BE2C (cell line): ENCODE results near the gene TMIE.

Experiments used
- DNase-seq: peaks from one replicate; pipeline ENCODE4 v3.0.0-alpha.2; 2020
- H3K27me3 ChIP-seq: fragments of 250-450 bp; sonication (Bioruptor Pico); 2 replicates; pipeline ENCODE4 v1.5.1; 2020; ENCODE audit warnings: mild to moderate bottlenecking
- H3K36me3 ChIP-seq: fragments of 250-450 bp; sonication (Bioruptor Pico); 2 replicates; pipeline ENCODE4 v1.5.1; 2020; ENCODE audit warnings: mild to moderate bottlenecking
- H3K4me1 ChIP-seq: fragments of 250-450 bp; sonication (Bioruptor Pico); 2 replicates; pipeline ENCODE4 v1.5.1; 2020
- H3K4me3 ChIP-seq: 2 replicates; pipeline ENCODE4 v1.5.1; 2011; ENCODE audit warnings: low read depth, low read length
- H3K9me3 ChIP-seq: fragments of 250-450 bp; sonication (Bioruptor Pico); 2 replicates; pipeline ENCODE4 v1.5.1; 2020
- TF ChIP-seq, protein P1 (sequence below): IDR thresholded peaks from 2 replicates; pipeline ENCODE4 v1.5.1; 2012; ENCODE audit warnings: mild to moderate bottlenecking, low read depth, low read length

Gene TMIE

DNA sequence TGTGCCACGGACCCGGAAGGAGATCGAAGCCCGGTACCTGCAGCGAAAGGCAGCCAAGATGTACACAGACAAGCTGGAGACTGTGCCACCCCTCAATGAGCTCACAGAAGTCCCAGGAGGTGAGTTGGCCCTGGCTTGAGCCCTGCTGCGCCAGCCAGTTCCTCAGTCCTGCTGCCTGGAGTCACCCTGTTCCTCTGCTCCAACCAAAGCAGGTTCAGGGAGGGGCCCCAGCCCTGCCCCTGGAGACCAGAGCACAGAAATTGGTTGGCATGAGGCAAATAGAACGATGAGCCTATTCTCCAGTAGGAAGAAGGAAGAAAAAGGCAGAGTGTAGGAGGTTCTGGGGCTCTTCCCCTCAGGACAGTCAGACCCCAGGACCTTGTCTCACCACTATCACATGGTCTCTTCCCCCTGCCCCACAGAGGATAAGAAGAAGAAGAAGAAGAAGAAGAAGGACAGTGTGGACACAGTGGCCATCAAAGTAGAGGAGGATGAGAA is 8.0 kb downstream of the TMIE start:
- H3K4me1 ChIP-seq: no peaks in the 10 kb centered on the region
- no peaks in the 10 kb centered on the region for H3K36me3 ChIP-seq
- H3K9me3 ChIP-seq: no peaks in the 10 kb centered on the region
- DNase-seq: no peak
- H3K4me3 ChIP-seq: no peak overlapping the region
- H3K27me3 ChIP-seq: no peaks in the 10 kb centered on the region
- TF ChIP-seq, protein P1, sequence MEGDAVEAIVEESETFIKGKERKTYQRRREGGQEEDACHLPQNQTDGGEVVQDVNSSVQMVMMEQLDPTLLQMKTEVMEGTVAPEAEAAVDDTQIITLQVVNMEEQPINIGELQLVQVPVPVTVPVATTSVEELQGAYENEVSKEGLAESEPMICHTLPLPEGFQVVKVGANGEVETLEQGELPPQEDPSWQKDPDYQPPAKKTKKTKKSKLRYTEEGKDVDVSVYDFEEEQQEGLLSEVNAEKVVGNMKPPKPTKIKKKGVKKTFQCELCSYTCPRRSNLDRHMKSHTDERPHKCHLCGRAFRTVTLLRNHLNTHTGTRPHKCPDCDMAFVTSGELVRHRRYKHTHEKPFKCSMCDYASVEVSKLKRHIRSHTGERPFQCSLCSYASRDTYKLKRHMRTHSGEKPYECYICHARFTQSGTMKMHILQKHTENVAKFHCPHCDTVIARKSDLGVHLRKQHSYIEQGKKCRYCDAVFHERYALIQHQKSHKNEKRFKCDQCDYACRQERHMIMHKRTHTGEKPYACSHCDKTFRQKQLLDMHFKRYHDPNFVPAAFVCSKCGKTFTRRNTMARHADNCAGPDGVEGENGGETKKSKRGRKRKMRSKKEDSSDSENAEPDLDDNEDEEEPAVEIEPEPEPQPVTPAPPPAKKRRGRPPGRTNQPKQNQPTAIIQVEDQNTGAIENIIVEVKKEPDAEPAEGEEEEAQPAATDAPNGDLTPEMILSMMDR: no peak

DNA sequence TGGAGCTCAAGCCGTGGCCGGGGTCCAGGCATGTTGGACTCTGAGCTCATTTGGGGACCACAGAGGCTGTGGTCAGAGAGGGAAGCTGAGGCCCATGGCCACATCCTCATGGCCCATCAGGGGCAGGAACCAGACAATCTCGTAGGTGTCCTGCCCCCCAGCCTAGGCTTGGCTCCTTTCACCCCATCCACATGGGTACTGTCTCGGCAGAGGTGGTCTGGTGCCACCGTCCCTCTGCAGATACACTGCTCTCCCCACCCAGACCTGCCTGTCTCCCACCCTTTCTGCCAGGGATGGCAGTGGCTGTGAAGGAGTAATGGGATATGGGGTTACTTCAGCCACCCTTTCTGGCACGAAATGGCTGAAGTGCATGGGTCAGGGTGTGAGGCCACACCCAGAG is 8.5 kb downstream of the TMIE start:
- H3K9me3 ChIP-seq: no peaks in the 10 kb centered on the region
- TF ChIP-seq, protein P1: no peak
- H3K36me3 ChIP-seq: no peaks in the 10 kb centered on the region
- DNase-seq: no peak
- no peak overlapping the region for H3K4me3 ChIP-seq
- no peaks in the 10 kb centered on the region for H3K4me1 ChIP-seq
- H3K27me3 ChIP-seq: no peaks in the 10 kb centered on the region

DNA sequence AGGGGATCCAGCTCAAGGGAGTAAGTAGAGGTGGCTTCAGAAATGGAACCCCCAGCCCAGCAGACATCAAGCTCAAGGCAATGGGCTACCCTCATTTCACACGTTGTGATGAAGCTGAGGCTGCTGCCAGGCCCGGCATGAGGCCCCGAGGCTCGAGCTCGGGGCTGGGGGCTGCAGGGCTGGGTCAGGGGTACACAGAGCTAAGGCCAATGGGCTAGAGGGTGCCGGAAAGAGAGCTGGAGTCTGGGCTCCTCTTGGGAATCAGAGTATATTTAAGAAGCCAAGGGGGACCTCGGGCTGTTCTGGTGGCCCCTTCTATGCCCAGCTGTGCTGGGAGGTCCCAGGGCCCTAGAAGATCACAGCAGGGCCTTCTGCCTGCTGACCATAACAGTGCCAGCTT is 9.0 kb downstream of the TMIE start:
- no peak for DNase-seq
- TF ChIP-seq, protein P1: no peak
- no peak overlapping the region for H3K4me3 ChIP-seq
- no peaks in the 10 kb centered on the region for H3K27me3 ChIP-seq
- H3K9me3 ChIP-seq: no peaks in the 10 kb centered on the region
- H3K36me3 ChIP-seq: no peaks in the 10 kb centered on the region
- H3K4me1 ChIP-seq: no peaks in the 10 kb centered on the region

DNA sequence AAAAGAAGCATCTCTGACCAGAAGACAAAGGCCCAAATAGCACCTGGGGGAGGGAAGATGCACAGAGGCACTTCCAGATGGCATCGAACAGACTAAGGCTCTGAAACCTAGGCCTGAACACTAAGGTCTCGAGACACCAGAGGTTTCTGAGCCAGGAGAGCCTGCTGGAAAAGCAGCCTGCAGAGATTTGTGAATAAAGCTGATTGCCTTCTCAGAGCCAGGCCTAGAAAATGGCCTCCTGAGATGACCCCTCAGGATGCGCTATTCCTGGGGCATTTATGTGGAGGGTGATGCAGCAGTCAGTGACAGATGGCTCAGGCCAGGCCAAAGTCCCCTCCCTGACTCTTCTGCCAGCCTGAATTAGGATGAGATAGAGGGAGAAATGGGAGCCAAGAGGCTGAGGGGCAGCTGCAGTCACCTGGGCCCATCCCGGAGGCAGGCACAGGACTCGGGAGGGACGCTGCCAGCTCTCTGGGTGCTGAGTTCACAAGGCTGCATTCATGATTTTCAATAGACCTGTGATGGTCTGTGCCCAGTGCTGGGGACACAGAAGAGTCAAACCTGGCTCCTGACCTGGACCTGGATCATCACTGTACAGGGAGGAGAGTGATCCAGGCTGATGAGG is 9.6 kb downstream of the TMIE start:
- no peaks in the 10 kb centered on the region for H3K36me3 ChIP-seq
- no peak overlapping the region for H3K4me3 ChIP-seq
- H3K4me1 ChIP-seq: no peaks in the 10 kb centered on the region
- H3K27me3 ChIP-seq: no peaks in the 10 kb centered on the region
- TF ChIP-seq, protein P1: no peak
- H3K9me3 ChIP-seq: no peaks in the 10 kb centered on the region
- no peak for DNase-seq

DNA sequence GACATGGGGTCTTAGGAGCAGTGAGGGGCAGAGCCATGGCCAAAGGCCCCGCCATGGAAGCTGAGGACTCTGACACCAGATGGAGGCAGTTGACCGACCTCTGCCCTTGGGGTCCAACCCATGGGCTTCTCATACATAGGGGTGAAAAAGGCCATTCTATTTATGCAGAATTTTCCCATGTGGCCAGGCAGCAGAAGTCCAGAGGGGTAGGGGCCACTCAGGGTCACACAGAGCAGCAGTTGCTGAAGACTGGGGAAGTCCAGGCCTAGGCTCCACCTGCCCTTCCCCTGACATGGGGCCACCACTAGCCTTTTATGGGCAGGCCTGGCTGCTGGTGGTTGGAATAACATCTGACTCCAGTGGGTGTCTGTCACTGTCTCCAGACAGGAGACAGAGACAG is 10.1 kb downstream of the TMIE start:
- H3K9me3 ChIP-seq: no peaks in the 10 kb centered on the region
- H3K27me3 ChIP-seq: no peaks in the 10 kb centered on the region
- TF ChIP-seq, protein P1: no peak
- no peak overlapping the region for H3K4me3 ChIP-seq
- H3K4me1 ChIP-seq: no peaks in the 10 kb centered on the region
- DNase-seq: no peak
- H3K36me3 ChIP-seq: no peaks in the 10 kb centered on the region

DNA sequence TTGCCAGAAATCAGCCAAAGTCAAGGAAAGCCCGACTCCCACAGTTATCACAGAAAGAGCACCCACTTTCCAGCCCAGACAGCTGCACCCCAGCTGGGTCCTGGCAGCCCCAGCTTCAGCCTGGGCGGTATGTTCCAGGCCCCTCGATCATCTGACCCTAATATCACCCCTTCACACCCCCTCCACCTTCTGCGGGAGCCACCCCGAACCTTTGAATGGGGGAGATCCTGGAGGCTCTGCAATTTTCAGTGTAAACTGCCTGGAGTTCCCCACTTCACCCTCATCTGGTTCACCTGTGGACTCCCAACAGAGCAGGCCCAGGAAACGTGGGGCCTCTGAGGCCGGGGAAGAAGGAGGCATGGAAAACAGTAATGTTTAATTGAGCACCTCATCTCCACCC is 10.6 kb downstream of the TMIE start:
- DNase-seq: no peak
- Histone ChIP-seq H3K9me3 (no peaks in the 10 kb centered on the region), H3K27me3 (no peaks in the 10 kb centered on the region), H3K4me1 (no peaks in the 10 kb centered on the region), H3K4me3 (no peak overlapping the region), H3K36me3 (no peaks in the 10 kb centered on the region)
- TF ChIP-seq, protein P1: no peak
